Measurements from ENCODE around the gene ZNF579.
"Not testable (repeated sequence)": the region's sequence is repeated elsewhere in the genome, so short reads cannot be mapped to it uniquely, and the experiment has no call there.

ZNF579 gene

GRCh38 chr19:55593096-55593772 lies 12.6 kb upstream of the ZNF579 start:
- DNase-seq (ENCODE audit: low read depth): no peak

- no peak for DNase-seq (ENCODE audit: low read depth)
These were observed 11.9 kb upstream of the ZNF579 start for GRCh38 chr19:55592391-55593090.

GRCh38 chr19:55591555-55591954 lies 10.9 kb upstream of the ZNF579 start:
- no peak for DNase-seq (ENCODE audit: low read depth)

DNA sequence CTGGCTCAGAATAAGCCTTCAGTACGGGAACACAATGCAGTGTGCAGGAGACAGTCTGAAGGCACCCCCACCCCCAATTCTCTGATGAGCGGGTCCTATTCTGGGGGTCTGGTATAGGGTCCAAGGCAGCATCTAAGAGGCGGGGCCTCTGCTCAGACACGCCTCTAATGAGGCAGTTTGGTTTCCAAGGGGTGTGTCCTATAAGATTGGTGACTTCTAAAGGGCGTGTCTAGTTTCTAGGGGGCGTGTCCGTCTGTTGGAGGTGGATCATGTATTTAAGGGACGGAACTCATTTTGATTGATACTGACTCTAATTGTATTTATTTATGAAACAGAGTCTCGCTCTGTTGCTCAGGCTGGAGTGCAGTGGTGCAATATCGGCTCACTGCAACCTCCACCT lies 10.0 kb upstream of the ZNF579 start:
- no peak for DNase-seq (ENCODE audit: low read depth)

DNA sequence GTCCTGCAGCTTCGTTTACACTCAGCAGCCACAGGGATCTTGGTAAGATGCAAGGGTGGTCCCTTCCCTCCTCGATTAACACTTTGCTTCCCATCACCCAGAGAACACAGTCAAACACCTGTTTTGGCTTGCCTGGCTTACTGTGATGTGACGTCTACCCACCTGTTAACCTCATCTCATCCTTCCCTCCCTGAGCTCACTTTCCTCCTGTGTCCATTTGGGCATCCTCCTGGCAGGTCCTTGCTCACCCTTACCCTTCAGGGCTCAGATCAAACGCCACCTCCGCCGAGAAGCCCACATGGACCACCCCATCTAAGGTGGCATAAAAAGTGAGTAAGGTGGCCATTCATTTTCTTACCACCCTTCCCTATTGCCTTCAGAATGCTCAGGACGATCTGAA lies 9.5 kb upstream of the ZNF579 start:
- no peak for DNase-seq (ENCODE audit: low read depth)

- DNase-seq (ENCODE audit: low read depth): no peak
These were observed 8.1 kb upstream of the ZNF579 start for GRCh38 chr19:55588738-55589137.

DNA sequence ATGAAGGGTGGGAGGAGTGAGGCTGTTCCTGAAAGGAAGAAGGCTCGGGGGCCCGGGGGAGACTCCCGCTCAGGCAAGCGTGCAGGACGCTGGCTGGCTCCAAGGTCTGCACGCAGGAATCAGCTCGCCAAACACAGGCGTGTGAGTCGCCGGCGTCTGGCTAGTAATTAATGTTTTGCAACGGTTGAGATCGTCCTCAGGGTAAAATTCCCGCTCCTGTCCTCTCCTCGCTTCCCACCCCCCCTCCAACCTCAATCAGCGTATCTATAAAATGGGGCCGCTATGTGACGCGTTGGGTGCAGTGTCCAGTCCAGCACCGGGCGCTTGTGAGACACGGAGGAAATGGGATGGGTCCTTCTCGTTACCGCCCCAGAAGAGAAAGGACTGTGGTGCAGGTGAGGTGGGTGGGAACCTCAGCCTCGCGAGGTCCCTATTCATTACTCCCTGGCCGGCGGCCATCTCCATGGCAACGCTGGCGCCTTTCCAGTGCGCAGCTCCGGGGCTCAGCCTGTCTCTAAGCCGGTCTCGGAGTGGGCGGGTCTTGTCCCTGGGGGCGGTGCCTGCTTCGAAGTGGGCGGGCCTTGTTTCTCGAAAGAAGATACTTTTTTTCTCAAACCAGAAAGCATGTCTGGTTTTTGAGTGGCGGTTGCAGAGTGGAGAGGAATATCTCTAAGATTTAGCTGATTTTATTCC lies 6.5 kb upstream of the ZNF579 start:
- peak; percentile 93 for DNase-seq (ENCODE audit: low read depth)

DNA sequence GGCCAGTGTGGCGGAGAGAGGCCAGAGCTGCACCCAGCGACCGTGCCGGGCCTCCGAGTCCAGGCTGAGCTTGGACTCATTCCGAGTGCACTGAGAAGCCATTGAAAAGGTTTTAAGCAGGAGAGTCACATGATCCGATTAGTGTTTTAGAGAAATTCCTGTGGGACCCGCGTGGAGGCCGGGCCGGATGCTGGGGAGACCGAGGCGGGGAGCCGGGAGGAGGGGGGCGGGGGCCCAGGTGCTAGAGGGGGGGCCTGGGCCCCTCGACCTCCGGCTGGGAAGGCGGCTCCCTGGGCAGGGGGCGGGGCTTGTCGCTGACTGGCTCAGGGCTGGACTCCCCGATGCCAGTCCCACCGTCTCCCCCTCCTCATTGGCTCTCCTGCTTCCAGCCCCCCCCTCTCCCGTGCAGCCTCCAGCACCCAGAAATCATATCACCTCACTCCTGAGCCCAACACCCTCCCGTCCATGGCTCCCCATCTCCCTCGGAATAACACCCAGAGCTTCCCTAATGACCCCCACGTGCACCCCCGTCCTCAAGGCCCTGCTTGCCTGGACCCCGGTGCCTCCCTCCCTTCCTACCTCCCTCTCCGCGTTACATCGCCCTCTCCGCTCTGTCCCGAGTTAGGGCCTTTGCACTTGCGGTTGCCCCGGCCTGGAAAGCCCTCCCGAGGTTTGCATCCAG lies 5.2 kb upstream of the ZNF579 start:
- DNase-seq (ENCODE audit: low read depth): peak; percentile 56

DNA sequence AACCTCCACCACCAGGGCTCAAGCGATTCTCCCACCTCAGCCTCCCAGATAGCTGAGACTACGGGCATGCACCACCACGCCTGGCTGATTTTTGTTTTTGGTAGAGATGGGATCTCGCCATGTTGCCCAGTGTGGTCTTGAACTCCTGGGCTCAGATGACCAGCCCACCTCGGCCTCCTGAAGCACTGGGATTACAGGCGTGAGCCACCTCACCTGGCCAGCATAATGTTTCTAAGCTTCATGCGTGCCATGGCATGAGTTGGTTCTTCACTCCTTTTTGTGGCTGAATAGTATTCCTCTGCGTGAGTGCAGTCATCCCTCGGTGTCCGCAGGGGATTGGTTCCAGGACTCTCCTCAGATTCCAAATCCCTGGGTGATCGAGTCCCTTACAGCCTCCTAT lies 4.2 kb upstream of the ZNF579 start:
- no peak for DNase-seq (ENCODE audit: low read depth)

DNA sequence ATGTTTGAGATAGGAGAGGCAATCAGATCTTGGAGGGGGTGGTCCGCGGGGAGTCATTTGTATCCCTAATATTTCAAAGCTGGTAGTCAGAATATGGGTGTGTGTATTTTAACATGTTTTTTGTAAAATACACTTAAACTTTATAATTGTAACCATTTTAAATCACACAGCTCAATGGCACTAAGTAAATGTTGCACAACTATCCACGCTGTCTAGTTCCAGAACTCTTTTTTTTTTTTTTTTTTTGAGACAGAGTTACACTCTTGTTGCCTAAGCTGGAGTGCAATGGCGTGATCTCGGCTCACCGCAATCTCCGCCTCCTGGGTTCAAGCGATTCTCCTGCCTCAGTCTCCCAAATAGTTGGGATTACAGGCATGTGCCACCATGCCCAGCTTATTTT lies 3.2 kb upstream of the ZNF579 start:
- not testable (repeated sequence) for DNase-seq (ENCODE audit: low read depth)

GRCh38 chr19:55582284-55582683 lies 1.6 kb upstream of the ZNF579 start:
- not testable (repeated sequence) for DNase-seq (ENCODE audit: low read depth)

DNA sequence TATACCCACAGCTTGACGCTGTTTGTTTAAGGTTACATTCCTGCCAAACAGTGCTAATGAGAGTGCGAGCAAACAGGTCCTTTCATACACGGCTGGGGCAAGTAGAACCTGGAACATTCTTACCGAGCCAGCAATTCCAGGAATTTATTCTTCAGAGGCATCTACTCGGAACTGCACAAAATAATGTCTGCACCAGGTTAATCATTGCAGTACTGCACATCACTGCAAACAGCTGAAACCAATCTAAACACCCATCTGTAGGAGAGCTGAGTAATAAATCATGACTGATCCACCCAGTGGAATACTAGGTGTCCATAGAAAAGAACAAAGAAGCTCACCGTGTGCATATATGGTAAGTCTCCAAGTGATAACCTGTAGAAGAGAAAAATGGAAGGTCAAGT lies 1.2 kb upstream of the ZNF579 start:
- no peak for DNase-seq (ENCODE audit: low read depth)

DNA sequence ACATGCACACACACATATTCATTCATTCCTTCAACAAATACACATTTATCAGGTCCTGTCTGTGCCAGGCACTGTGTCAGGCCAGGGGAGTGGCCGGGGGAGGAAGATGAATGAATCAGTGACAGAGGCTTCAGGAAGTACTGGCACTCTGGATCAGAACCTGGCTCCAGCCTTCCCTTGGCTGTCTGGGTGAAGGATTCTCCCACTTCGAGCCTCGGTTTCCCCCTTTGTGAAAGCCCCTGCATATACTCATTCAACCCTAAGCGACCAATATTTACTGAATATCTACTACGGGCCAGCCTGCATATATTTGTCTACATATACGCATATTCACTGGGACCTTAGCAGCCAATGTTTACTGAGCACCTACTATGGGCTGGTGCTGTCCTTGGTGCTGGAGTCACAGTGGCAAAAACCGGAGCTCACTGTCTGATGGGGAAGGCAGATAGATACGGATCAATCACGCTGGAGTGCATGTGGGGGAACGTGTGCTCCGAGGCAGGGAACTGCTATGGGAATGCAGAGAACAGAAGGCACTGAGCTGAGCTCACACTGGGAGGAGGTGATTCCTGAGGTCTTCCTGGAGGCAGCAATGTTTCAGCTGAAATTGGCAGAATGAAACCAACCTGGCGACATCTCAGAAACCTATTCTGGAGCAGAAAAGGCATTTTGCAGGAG lies 636 bp upstream of the ZNF579 start:
- no peak for DNase-seq (ENCODE audit: low read depth)

DNA sequence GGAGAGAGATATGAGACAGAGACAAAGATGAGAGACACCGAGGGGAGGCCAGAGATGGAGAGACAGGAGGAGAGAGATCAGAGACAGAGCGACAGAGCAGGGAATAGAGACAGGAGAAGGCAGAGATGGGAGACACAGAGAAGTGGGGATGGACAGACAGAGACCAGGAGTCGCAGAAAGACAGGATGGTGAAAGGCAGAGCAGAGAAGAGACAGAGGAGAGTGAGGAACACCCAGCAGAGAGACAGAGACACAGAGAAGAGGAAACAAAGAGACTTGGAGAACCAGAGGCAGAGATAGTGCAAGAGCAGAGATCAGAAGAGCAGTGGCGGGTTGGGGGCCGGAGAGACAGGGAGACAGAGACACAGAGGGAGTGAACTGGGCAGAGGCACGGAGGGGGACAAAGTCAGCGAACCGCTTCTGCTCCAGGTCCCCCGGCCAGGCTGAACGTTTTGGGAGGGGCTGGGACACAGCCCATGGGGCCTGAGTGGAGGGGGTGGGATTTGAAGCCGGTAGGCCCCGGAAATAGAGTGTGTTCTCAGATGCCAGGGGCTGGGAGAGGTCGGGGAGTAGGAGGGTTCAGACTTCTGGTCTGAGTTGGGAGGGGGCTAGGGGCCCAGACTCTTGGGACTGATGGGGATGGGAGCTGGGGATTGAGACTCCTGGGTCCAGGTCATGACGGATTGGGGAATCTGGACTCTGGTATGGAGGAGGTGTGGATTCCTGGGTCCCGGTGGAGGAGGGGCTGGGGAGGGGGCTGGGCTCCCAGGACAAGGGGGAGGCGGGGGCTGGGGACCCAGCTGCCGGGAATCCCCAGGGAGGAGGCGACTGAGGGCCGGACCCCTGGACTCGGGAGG lies 654 bp downstream of the ZNF579 start:
- DNase-seq (ENCODE audit: low read depth): no peak

DNA sequence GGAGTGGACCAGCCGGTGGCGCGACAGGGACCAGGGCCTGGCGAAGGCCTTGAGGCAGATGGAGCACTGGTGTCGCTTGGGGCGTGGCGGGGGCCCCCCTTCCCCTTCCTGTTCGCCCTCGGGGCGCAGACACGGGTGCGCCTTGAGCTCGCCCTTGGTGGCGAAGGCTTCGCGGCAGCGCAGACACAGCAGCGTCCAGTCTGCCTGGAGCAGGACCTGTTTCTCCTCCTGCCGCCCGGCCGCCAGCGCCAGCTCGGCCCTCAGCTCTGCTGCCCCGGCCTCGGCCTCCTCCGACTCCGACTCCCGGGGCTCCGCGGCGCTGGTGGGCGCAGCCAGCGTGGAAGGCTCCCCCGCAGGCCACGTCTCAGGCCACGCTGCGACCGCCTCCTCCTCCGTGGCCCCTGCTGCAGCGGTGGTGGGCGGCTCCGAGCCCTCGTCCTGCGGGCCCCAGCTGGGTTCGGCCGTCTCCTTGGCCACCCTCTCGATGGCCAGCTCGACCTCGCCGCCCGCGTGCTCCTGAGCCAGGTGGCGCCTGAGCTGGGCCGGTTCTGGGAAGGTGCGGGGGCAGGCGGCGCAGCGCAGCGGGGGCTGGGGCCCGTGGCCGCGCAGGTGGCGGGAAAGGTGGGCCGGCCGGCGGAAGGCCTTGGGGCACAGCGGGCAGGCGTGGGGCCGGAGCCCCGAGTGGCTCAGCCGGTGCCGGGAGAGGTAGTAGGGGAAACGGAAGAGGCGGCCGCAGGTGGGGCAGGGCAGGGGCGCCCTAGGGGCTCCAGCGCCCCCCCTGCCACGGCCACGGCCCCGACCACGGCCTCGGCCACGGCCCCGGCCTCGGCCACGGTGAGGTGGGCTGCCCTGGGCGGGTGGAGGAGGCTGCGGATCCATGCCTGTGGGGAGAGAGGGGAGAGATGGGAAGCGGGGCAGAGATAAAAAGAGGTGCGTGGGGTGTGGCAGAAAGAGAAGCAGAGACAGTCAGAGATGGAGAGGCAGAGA lies 1.6 kb downstream of the ZNF579 start:
- no peak for DNase-seq (ENCODE audit: low read depth)

GRCh38 chr19:55578031-55578760 lies 2.5 kb downstream of the ZNF579 start:
- DNase-seq (ENCODE audit: low read depth): no peak

DNA sequence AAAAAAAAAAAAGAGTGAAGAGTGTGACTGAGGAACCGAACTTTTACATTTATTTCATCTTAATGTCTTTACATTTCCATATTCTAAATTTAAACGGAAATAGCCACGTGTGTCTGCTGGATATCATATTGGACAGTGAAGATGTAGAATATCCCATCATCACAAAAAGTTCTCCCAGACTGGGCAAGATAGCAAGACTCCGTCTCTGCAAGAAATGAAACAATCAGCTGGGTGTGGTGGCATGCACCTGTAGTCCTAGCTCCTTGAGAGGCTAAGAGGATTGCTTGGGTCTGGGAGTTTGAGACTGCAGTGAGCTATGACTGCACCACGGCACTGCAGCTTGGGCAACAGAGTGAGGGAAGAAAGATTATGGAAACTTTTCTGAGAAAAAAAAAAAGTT lies 3.9 kb downstream of the ZNF579 start:
- no peak for DNase-seq (ENCODE audit: low read depth)

GRCh38 chr19:55573929-55574328 lies 6.7 kb downstream of the ZNF579 start:
- DNase-seq (ENCODE audit: low read depth): not testable (repeated sequence)

DNA sequence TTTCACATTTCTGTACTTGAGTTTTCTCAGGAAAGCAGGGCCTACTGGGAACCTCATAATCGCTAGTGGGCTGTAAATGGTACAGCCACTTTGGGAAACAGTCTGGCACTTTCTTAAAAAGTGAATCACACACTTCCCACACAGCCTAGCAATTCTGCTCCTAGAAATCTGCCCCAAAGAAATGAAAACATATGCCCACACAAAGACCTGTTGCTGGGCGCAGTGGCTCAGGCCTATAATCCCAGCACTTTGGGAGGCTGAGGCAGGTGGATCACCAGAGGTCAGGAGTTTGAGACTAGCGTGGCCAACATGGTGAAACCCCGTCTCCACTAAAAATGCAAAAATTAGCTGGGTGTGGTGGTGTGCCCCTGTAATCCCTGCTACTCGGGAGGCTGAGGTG lies 11.2 kb downstream of the ZNF579 start:
- not testable (repeated sequence) for DNase-seq (ENCODE audit: low read depth)
